Panc1 (cell line): ENCODE data around the gene GAB3. TPM values are rescaled to one million over a fixed set of nuclear protein-coding genes. Genes with fewer than 3 reads are reported as not detected.

Experiments used
- ATAC-seq: fragments of 200-7000 bp; cut with Tn5 transposase; 2 replicates; pipeline ENCODE4 v1.9.1; 2020; ENCODE audit warnings: mild to moderate bottlenecking, moderate library complexity
- Bru-seq: library from RNA; stranded (reverse); fragments of 400-500 nt; gene quantifications from one replicate; lab custom pipeline; 2021; lab: Mats Ljungman, UMichigan
- BruChase-seq, 2 experiments: library from RNA; stranded (reverse); fragments of 400-500 nt; gene quantifications; one replicate each; lab custom pipeline; 2021; lab: Mats Ljungman, UMichigan
- BruUV-seq: library from RNA; stranded (reverse); fragments of 400-500 nt; replicated peaks from 2 replicates; lab custom pipeline; 2021; lab: Mats Ljungman, UMichigan
- CTCF ChIA-PET: fragments of 300-600 bp; sonication (Branson Sonifier 250); formaldehyde crosslinking; loops from one replicate; lab custom pipeline; 2022; ENCODE audit warnings: antibody characterized with exemption; lab: Charles Lee
- POLR2A ChIA-PET: fragments of 300-600 bp; sonication (Branson Sonifier 250); formaldehyde crosslinking; loops from one replicate; lab custom pipeline; 2022; ENCODE audit warnings: antibody characterized with exemption; lab: Charles Lee
- DNase-seq: peaks from one replicate; pipeline ENCODE4 v3.0.0-alpha.2; 2010; ENCODE audit warnings: low read depth, low spot score
- H3K27ac ChIP-seq: 2 replicates; pipeline ENCODE4 v1.5.1; 2011; ENCODE audit warnings: mild to moderate bottlenecking, low read length, inconsistent platforms
- H3K27me3 ChIP-seq: fragments of 200-500 bp; sonication (Bioruptor generic); 2 replicates; pipeline ENCODE4 v1.6.0; 2014; ENCODE audit warnings: low read length, inconsistent platforms; ENCODE audit not compliant: control insufficient read depth, insufficient read depth
- H3K36me3 ChIP-seq: fragments of 200-500 bp; sonication (Bioruptor generic); 2 replicates; pipeline ENCODE4 v1.5.1; 2014; ENCODE audit warnings: inconsistent platforms, mild to moderate bottlenecking, low read length, moderate library complexity; ENCODE audit not compliant: control insufficient read depth, insufficient read depth
- H3K4me1 ChIP-seq: 2 replicates; pipeline ENCODE4 v1.5.1; 2011; ENCODE audit warnings: inconsistent platforms, mild to moderate bottlenecking, low read length, moderate library complexity; ENCODE audit not compliant: control insufficient read depth, insufficient read depth
- H3K4me3 ChIP-seq, 2 experiments: 2 replicates each; pipeline ENCODE4 v1.5.1; 2011 to 2012; ENCODE audit warnings: low read depth in 2 of 2, low read length in 2 of 2, mild to moderate bottlenecking in 2 of 2, inconsistent platforms in 1 of 2, moderate library complexity in 1 of 2
- H3K9me3 ChIP-seq: fragments of 200-500 bp; sonication (Bioruptor generic); 2 replicates; pipeline ENCODE4 v1.5.1; 2014; ENCODE audit warnings: low read depth, mild to moderate bottlenecking, inconsistent platforms, low read length, moderate library complexity; ENCODE audit not compliant: control insufficient read depth, insufficient read depth
- CTCF ChIP-seq: fragments of 450-650 bp; IDR thresholded peaks from 2 replicates; pipeline ENCODE4 v1.5.1; 2017; ENCODE audit warnings: mild to moderate bottlenecking
- POLR2AphosphoS5 ChIP-seq: IDR thresholded peaks from 2 replicates; pipeline ENCODE4 v1.6.1; 2012; ENCODE audit warnings: mild to moderate bottlenecking, low read depth, low read length, moderate library complexity
- REST ChIP-seq, 2 experiments: IDR thresholded peaks; 2 replicates each; pipeline ENCODE4 v1.6.1; 2011 to 2012; ENCODE audit warnings: low read depth in 2 of 2, control low read depth in 1 of 2, low read length in 1 of 2, mild to moderate bottlenecking in 1 of 2, moderate library complexity in 1 of 2; ENCODE audit not compliant: insufficient read depth in 1 of 2
- SIN3A ChIP-seq: IDR thresholded peaks from 2 replicates; pipeline ENCODE4 v1.6.1; 2012; ENCODE audit warnings: low read depth, mild to moderate bottlenecking, low read length, moderate library complexity, borderline replicate concordance; ENCODE audit not compliant: insufficient read depth
- TCF7L2 ChIP-seq: IDR thresholded peaks from 2 replicates; pipeline ENCODE4 v1.6.1; 2011; ENCODE audit warnings: mild to moderate bottlenecking, low read depth, low read length, inconsistent platforms
- in situ Hi-C: cut with HindIII; loops from 2 replicates; pipeline ENCODE4 v1.10.0; 2016; ENCODE audit warnings: low sequenced_read_pairs, low pct_unique_long_range_greater_than_20kb
- intact Hi-C: fragments of 100-400 bp; cut with micrococcal nuclease; formaldehyde crosslinking; loops from one replicate; pipeline ENCODE4 v1.10.0; 2022; ENCODE audit not compliant: unreplicated experiment
- long read RNA-seq: library from polyadenylated mRNA; unstranded; transcript quantifications from one replicate; pipeline ENCODE4 v2.0.0, GENCODE V29; 2021; ENCODE audit not compliant: unreplicated experiment
- polyA plus RNA-seq: library from polyadenylated mRNA; unstranded; fragments of >200 nt; gene quantifications from one replicate; pipeline ENCODE4 v1.2.1, GENCODE V29; 2012; ENCODE audit warnings: missing spikeins; ENCODE audit not compliant: insufficient read length
- total RNA-seq: library from RNA; stranded (reverse); gene quantifications from one replicate; pipeline ENCODE4 v1.2.1, GENCODE V29; 2021; ENCODE audit not compliant: unreplicated experiment

Gene GAB3
- 8.2 TPM for total RNA-seq
- 2.9 TPM for polyA plus RNA-seq
- Bru-seq, nascent RNA: percentile 66 among the genes with signal in this experiment
- BruChase-seq, experiment 1, labeled RNA remaining after a 2-hour chase: percentile 65 among the genes with signal in this experiment
- BruChase-seq, experiment 2, labeled RNA remaining after a 6-hour chase: percentile 57 among the genes with signal in this experiment
- long read RNA-seq, full-length matches to known transcripts: 4 of 13 reads
- long read RNA-seq, partial matches to known transcripts: 2 of 13 reads
- long read RNA-seq, other reads (novel, unspliced or antisense): 7 of 13 reads

GRCh38 chrX:154750301-154751202, at the start of gene GAB3:
GAB3 (minus strand) TSS chrX:154751077; CDS start chrX:154751025, 52 bp downstream.
- ATAC-seq: peak; percentile 78
- H3K9me3 ChIP-seq: no peaks in the 10 kb centered on the region
- BruUV-seq: no TSS peak
- H3K36me3 ChIP-seq: no peaks in the 10 kb centered on the region
- CTCF ChIA-PET: no interaction called here
- H3K27me3 ChIP-seq: no peaks in the 10 kb centered on the region
- POLR2A ChIA-PET: interaction anchor here (0.6 to 1.5 kb wide), 3 partner anchors 12 to 41 kb away, joined by 3 to 7 read pairs (median 4); no protein-coding TSS in a partner anchor
- intact Hi-C loops: loop anchor here (10.0 kb wide), 1 partner anchor 94 kb away; no protein-coding TSS in a partner anchor
- TF ChIP-seq TCF7L2 (0 out of 2 replicates have a peak, but pooled peaks have one; percentile 30), SIN3A (0 out of 2 replicates have a peak, but pooled peaks have one; percentile 80), POLR2AphosphoS5 (no peak), REST (IDR thresholded peaks at IDR 0.05; ENCODE audit: insufficient read depth in 1 of 2, low read depth in 2 of 2, low read length in 1 of 2) (no peak), CTCF (no peak)
- DNase-seq: no peak
- H3K4me1 ChIP-seq: peaks cover 38% of the 10 kb centered on the region
- H3K27ac ChIP-seq: peak within 1 kb of the TSS; percentile 75
- peak within 1 kb of the TSS; percentile 61 to 78 for H3K4me3 ChIP-seq
- in situ Hi-C loops: no loop called here

- Histone ChIP-seq H3K27ac (peak overlapping the region; percentile 83), H3K36me3 (no peaks in the 10 kb centered on the region), H3K4me3 (peak overlapping the region in 1 of 2 experiments; percentile 19; a peak in 2 of 4 replicates), H3K9me3 (no peaks in the 10 kb centered on the region), H3K4me1 (peaks cover 88% of the 10 kb centered on the region), H3K27me3 (no peaks in the 10 kb centered on the region)
- DNase-seq (no peak), ATAC-seq (peak; percentile 87)
- intact Hi-C loops (no loop called here), in situ Hi-C loops (no loop called here)
- POLR2A ChIA-PET: interaction anchor here (0.6 kb wide), 1 partner anchor 227 kb away, joined by 6 read pairs; the partner anchor contains the start of gene FUNDC2
- BruUV-seq: no TSS peak
- TF ChIP-seq POLR2AphosphoS5: 0 out of 2 replicates have a peak, but pooled peaks have one; percentile 45
- peak; percentile 77 for TF ChIP-seq TCF7L2
- TF ChIP-seq CTCF: no peak
- TF ChIP-seq SIN3A: 0 out of 2 replicates have a peak, but pooled peaks have one; percentile 43
- CTCF ChIA-PET: interaction anchor here (0.6 kb wide), 1 partner anchor 128 kb away, joined by 3 read pairs; no protein-coding TSS in a partner anchor
Measured at GRCh38 chrX:154799556-154800348, 48.9 kb upstream of the GAB3 start.
